ENCODE measurements around the gene KIF26B.

The KIF26B gene

GRCh38 chr1:245754463-245754961 lies 599.7 kb downstream of the KIF26B start:
- TF ChIP-seq POU2F2 (IDR thresholded peaks at IDR 0.05; ENCODE audit: low read depth, low read length) (no peak), PAX5 (IDR thresholded peaks at IDR 0.05; ENCODE audit: insufficient read depth, low read length, severe bottlenecking) (no peak), SPI1 (IDR thresholded peaks at IDR 0.05; ENCODE audit: low read depth, low read length) (no peak), TAF1 (IDR thresholded peaks at IDR 0.05; ENCODE audit: low read depth, low read length) (no peak), POLR2A (IDR thresholded peaks at IDR 0.05; ENCODE audit: low read depth, low read length) (no peak), POLR2AphosphoS5 (IDR thresholded peaks at IDR 0.05; ENCODE audit: low read depth, low read length) (no peak)
- FAIRE-seq, result peak; percentile 20
- DNase-seq (ENCODE audit: insufficient read length, low spot score), result no peak
